Measurements from ENCODE around the gene RILPL1. TPM values are rescaled to one million over a fixed set of nuclear protein-coding genes. Genes with fewer than 3 reads are reported as not detected.
A peak's percentile ranks its signal among the peaks of the same experiment; 100 is the strongest.
"Not testable (repeated sequence)": the region's sequence is repeated elsewhere in the genome, so short reads cannot be mapped to it uniquely, and the experiment has no call there.

RILPL1 gene, protein sequence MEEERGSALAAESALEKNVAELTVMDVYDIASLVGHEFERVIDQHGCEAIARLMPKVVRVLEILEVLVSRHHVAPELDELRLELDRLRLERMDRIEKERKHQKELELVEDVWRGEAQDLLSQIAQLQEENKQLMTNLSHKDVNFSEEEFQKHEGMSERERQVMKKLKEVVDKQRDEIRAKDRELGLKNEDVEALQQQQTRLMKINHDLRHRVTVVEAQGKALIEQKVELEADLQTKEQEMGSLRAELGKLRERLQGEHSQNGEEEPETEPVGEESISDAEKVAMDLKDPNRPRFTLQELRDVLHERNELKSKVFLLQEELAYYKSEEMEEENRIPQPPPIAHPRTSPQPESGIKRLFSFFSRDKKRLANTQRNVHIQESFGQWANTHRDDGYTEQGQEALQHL
- 37.6 TPM in 2 replicates for polyA plus RNA-seq (2013)

DNA sequence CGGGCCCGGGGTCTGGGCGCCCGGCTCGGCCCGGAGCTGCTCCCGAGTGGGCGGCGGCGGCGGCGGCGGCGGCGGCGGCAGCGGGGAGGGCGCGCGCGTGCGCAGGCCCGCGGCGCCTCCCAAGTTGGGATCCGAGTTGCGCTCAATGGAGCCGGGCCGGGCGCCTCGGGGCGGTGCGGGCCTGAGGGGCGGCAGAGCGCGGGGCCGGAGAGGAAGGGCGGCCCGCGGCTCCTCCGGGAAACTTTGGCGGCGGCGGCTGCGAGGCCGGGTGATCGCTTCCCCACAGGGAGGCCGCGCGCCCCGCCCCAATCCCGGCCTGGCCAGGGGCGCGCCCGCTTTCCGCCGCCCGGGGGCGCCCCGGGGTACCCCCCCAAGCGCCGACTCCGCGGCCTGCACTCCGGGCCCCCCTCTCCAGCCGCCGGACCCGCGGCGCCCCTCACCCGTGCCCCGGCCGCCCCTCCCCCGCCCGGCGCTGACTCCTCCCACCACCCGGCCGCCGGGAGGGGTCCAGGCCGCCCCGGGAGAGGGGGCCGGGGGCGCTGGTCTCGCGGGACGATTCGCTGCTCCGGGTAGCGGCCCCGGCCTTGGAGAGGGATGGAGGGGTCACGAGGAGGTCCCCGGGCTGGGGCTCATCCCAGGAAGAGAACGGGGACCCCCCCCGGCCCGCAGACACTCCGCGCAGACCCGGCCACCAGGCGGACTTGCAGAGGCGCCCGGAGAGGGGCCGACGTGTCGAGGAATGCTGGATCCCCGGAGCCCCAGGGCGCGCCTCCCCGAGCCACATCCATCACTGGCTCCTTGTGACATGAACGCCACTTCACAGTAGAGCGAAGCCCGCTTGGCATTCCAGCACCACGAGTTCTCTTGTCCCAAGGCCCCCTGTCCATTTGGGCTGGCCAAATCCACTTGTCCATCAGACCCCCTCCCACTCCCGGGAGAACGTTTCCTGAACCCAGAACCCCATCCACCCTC lies at the start of gene RILPL1:
RILPL1 (minus strand) TSS at position 48 of the 972 bp plus-strand sequence. CDS start 237 bp downstream, outside the sequence.
- Histone ChIP-seq H4K8ac (ENCODE audit: low read depth, low read length) (peak within 1 kb of the TSS; percentile 97), H3K4me2 (ENCODE audit: low read length) (peak within 1 kb of the TSS; percentile 91), H3K4me1 (ENCODE audit: control insufficient read depth in 1 of 2, insufficient read depth in 2 of 2, low read length in 2 of 2) (peaks cover 5 to 18% of the 10 kb centered on the region in 2 experiments), H3K9me3 (ENCODE audit: insufficient read depth, low read depth, low read length) (no peaks in the 10 kb centered on the region), H4K91ac (ENCODE audit: low read depth, low read length) (peak within 1 kb of the TSS; percentile 94), H2BK12ac (ENCODE audit: low read length) (peak within 1 kb of the TSS; percentile 1), H2AFZ (ENCODE audit: insufficient read depth, low read length, poor library complexity) (peak within 1 kb of the TSS; percentile 82), H3K36me3 (ENCODE audit: control insufficient read depth in 1 of 2, insufficient read depth in 2 of 2, low read length in 2 of 2) (peaks cover 3 to 7% of the 10 kb centered on the region in 2 experiments), H2AK5ac (ENCODE audit: low read length) (peak within 1 kb of the TSS; percentile 67), H3K14ac (ENCODE audit: low read length) (peak within 1 kb of the TSS; percentile 91), H3K9ac (ENCODE audit: low read length) (peak within 1 kb of the TSS; percentile 82), H3K23ac (ENCODE audit: low read length) (no peak within 1 kb of the TSS), H3K4ac (ENCODE audit: low read depth, low read length) (peak within 1 kb of the TSS; percentile 71), H3K27me3 (ENCODE audit: insufficient read depth, low read length) (no peaks in the 10 kb centered on the region), H2BK120ac (ENCODE audit: insufficient read depth, low read length, poor library complexity) (peak within 1 kb of the TSS; percentile 91), H3K27ac (ENCODE audit: low read depth, low read length) (peak within 1 kb of the TSS; percentile 87), H3K79me2 (ENCODE audit: control insufficient read depth, insufficient read depth, low read length, poor library complexity) (peaks cover 8% of the 10 kb centered on the region), H4K12ac (ENCODE audit: low read depth, low read length) (peak within 1 kb of the TSS; percentile 71), H3K4me3 (ENCODE audit: low read depth, low read length) (peak within 1 kb of the TSS; percentile 85), H3K18ac (ENCODE audit: low read length) (peak within 1 kb of the TSS; percentile 84), H2BK5ac (ENCODE audit: low read depth, low read length, poor library complexity) (peak within 1 kb of the TSS; percentile 88), H3K79me1 (ENCODE audit: low read length) (peaks cover 12% of the 10 kb centered on the region)
- no CpG with 5 or more reads among the region's 114 CpGs for WGBS (ENCODE audit: extremely low coverage, insufficient coverage, insufficient read length)
- peak; percentile 79 to 83 for DNase-seq

DNA sequence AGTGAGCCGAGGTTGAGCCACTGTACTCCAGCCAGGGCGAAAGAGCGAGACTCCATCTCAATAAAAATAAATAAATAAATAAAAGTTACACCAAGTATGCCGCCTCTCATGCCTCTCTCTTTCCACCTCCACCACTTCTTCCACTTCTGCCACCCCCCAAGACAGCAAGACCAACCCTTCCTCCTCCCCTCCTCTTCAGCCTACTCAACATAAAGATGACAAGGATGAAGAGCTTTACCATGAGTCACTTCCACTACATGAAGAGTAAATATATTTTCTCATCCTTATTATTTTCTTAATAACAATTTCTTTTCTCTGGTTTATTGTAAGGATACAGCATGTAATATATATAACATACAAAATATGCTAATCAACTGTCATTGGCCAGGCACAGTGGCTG lies 47.3 kb upstream of the RILPL1 start:
- peaks cover 3% of the 10 kb centered on the region for H3K9me3 ChIP-seq (ENCODE audit: insufficient read depth, low read depth, low read length)
- no peak overlapping the region for H4K8ac ChIP-seq (ENCODE audit: low read depth, low read length)
- peaks cover 0 to 10% of the 10 kb centered on the region in 2 experiments for H3K4me1 ChIP-seq (ENCODE audit: control insufficient read depth in 1 of 2, insufficient read depth in 2 of 2, low read length in 2 of 2)
- no peak overlapping the region for H3K4me2 ChIP-seq (ENCODE audit: low read length)
- H3K79me1 ChIP-seq (ENCODE audit: low read length) = peaks cover 15% of the 10 kb centered on the region
- no peak overlapping the region for H3K23ac ChIP-seq (ENCODE audit: low read length)
- H3K4ac ChIP-seq (ENCODE audit: low read depth, low read length) = no peak overlapping the region
- no peak overlapping the region for H2AK5ac ChIP-seq (ENCODE audit: low read length)
- no peak overlapping the region for H2AFZ ChIP-seq (ENCODE audit: insufficient read depth, low read length, poor library complexity)
- H3K36me3 ChIP-seq (ENCODE audit: control insufficient read depth in 1 of 2, insufficient read depth in 2 of 2, low read length in 2 of 2) = peaks cover 0 to 4% of the 10 kb centered on the region in 2 experiments
- H2BK12ac ChIP-seq (ENCODE audit: low read length) = no peak overlapping the region
- peaks cover 18% of the 10 kb centered on the region for H3K79me2 ChIP-seq (ENCODE audit: control insufficient read depth, insufficient read depth, low read length, poor library complexity)
- H3K27ac ChIP-seq (ENCODE audit: low read depth, low read length) = no peak overlapping the region
- H3K4me3 ChIP-seq (ENCODE audit: low read depth, low read length) = no peak overlapping the region
- H2BK120ac ChIP-seq (ENCODE audit: insufficient read depth, low read length, poor library complexity) = no peak overlapping the region
- no peak overlapping the region for H3K9ac ChIP-seq (ENCODE audit: low read length)
- no CpG with 5 or more reads among the region's 4 CpGs for WGBS (ENCODE audit: extremely low coverage, insufficient coverage, insufficient read length)
- no peak overlapping the region for H4K91ac ChIP-seq (ENCODE audit: low read depth, low read length)
- no peak overlapping the region for H3K18ac ChIP-seq (ENCODE audit: low read length)
- H3K27me3 ChIP-seq (ENCODE audit: insufficient read depth, low read length) = no peaks in the 10 kb centered on the region
- H3K14ac ChIP-seq (ENCODE audit: low read length) = no peak overlapping the region
- H4K12ac ChIP-seq (ENCODE audit: low read depth, low read length) = no peak overlapping the region
- no peak for DNase-seq
- H2BK5ac ChIP-seq (ENCODE audit: low read depth, low read length, poor library complexity) = no peak overlapping the region

DNA sequence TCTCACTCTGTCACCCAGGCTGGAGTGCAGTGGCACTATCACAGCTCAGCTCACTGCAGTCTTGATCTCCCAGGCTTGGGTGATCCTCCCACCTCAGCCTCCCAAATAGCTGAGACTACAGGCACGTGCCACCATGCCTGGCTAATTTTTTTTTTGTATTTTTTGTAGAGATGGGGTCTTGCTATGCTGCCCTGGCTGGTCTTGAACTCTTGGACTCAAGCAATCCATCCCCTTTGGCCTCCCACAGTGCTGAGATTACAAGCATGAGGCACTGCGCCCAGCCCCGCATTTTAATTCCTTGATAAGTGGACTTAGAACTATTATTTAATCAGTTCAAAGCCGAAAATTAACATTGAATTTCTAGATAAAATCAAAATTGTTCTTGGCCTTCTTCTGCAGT lies 45.3 kb upstream of the RILPL1 start:
- H4K91ac ChIP-seq (ENCODE audit: low read depth, low read length); H3K4me3 ChIP-seq (ENCODE audit: low read depth, low read length); DNase-seq; H3K36me3 ChIP-seq (ENCODE audit: control insufficient read depth in 1 of 2, insufficient read depth in 2 of 2, low read length in 2 of 2); H2BK120ac ChIP-seq (ENCODE audit: insufficient read depth, low read length, poor library complexity); H3K18ac ChIP-seq (ENCODE audit: low read length); H3K4ac ChIP-seq (ENCODE audit: low read depth, low read length); H2BK12ac ChIP-seq (ENCODE audit: low read length); H3K9ac ChIP-seq (ENCODE audit: low read length); H3K79me1 ChIP-seq (ENCODE audit: low read length); H3K14ac ChIP-seq (ENCODE audit: low read length); H3K79me2 ChIP-seq (ENCODE audit: control insufficient read depth, insufficient read depth, low read length, poor library complexity); H2BK5ac ChIP-seq (ENCODE audit: low read depth, low read length, poor library complexity); H3K27me3 ChIP-seq (ENCODE audit: insufficient read depth, low read length); H3K4me2 ChIP-seq (ENCODE audit: low read length); H3K9me3 ChIP-seq (ENCODE audit: insufficient read depth, low read depth, low read length); H3K27ac ChIP-seq (ENCODE audit: low read depth, low read length); H2AK5ac ChIP-seq (ENCODE audit: low read length); H4K8ac ChIP-seq (ENCODE audit: low read depth, low read length); H3K23ac ChIP-seq (ENCODE audit: low read length); H2AFZ ChIP-seq (ENCODE audit: insufficient read depth, low read length, poor library complexity); H4K12ac ChIP-seq (ENCODE audit: low read depth, low read length); H3K4me1 ChIP-seq (ENCODE audit: control insufficient read depth in 1 of 2, insufficient read depth in 2 of 2, low read length in 2 of 2): not testable (repeated sequence)
- WGBS (ENCODE audit: extremely low coverage, insufficient coverage, insufficient read length) = no CpG with 5 or more reads among the region's 4 CpGs

DNA sequence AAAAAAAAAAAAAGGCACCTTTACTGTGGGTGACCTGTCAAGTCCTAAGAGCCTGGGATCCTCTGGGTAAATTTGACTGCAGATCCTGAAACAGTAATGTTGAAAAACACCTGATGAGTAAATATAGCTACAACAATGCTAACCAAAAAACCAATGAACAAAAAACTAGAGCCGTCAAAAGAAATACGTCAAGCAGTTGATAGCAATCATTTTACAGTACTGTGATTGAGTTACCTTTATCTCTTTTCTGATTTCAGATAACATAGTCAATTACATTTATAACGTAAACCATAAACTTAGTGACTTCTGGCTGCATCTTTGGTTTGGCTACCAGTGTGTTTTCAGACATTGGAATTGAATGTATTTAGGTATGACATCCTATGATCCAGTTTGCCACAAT lies 44.7 kb upstream of the RILPL1 start:
- no peak overlapping the region for H3K18ac ChIP-seq (ENCODE audit: low read length)
- H2BK120ac ChIP-seq (ENCODE audit: insufficient read depth, low read length, poor library complexity) = no peak overlapping the region
- H4K91ac ChIP-seq (ENCODE audit: low read depth, low read length) = no peak overlapping the region
- DNase-seq = no peak
- H3K9me3 ChIP-seq (ENCODE audit: insufficient read depth, low read depth, low read length) = peaks cover 3% of the 10 kb centered on the region
- peaks cover 2% of the 10 kb centered on the region for H3K79me2 ChIP-seq (ENCODE audit: control insufficient read depth, insufficient read depth, low read length, poor library complexity)
- WGBS (ENCODE audit: extremely low coverage, insufficient coverage, insufficient read length) = no CpG with 5 or more reads among the region's 3 CpGs
- peaks cover 2% of the 10 kb centered on the region for H3K79me1 ChIP-seq (ENCODE audit: low read length)
- H3K9ac ChIP-seq (ENCODE audit: low read length) = no peak overlapping the region
- H3K36me3 ChIP-seq (ENCODE audit: control insufficient read depth in 1 of 2, insufficient read depth in 2 of 2, low read length in 2 of 2) = peaks cover 0 to 4% of the 10 kb centered on the region in 2 experiments
- H4K8ac ChIP-seq (ENCODE audit: low read depth, low read length) = no peak overlapping the region
- no peak overlapping the region for H4K12ac ChIP-seq (ENCODE audit: low read depth, low read length)
- H3K14ac ChIP-seq (ENCODE audit: low read length) = no peak overlapping the region
- H2BK12ac ChIP-seq (ENCODE audit: low read length) = no peak overlapping the region
- no peak overlapping the region for H2AK5ac ChIP-seq (ENCODE audit: low read length)
- no peak overlapping the region for H3K23ac ChIP-seq (ENCODE audit: low read length)
- H3K4ac ChIP-seq (ENCODE audit: low read depth, low read length) = no peak overlapping the region
- H2BK5ac ChIP-seq (ENCODE audit: low read depth, low read length, poor library complexity) = no peak overlapping the region
- no peak overlapping the region for H2AFZ ChIP-seq (ENCODE audit: insufficient read depth, low read length, poor library complexity)
- no peaks in the 10 kb centered on the region for H3K27me3 ChIP-seq (ENCODE audit: insufficient read depth, low read length)
- H3K4me1 ChIP-seq (ENCODE audit: control insufficient read depth in 1 of 2, insufficient read depth in 2 of 2, low read length in 2 of 2) = peaks cover 0 to 7% of the 10 kb centered on the region in 2 experiments
- no peak overlapping the region for H3K27ac ChIP-seq (ENCODE audit: low read depth, low read length)
- no peak overlapping the region for H3K4me3 ChIP-seq (ENCODE audit: low read depth, low read length)
- H3K4me2 ChIP-seq (ENCODE audit: low read length) = no peak overlapping the region

All from trophoblast cell (in vitro differentiated cells and primary cell).